ENCODE measurements around the gene ARHGAP22. TPM values are rescaled to one million over a fixed set of nuclear protein-coding genes. Genes with fewer than 3 reads are reported as not detected.

ARHGAP22 gene
- polyA plus RNA-seq, 3 donors: 1.5 to 7.8 (median 1.9) TPM

DNA sequence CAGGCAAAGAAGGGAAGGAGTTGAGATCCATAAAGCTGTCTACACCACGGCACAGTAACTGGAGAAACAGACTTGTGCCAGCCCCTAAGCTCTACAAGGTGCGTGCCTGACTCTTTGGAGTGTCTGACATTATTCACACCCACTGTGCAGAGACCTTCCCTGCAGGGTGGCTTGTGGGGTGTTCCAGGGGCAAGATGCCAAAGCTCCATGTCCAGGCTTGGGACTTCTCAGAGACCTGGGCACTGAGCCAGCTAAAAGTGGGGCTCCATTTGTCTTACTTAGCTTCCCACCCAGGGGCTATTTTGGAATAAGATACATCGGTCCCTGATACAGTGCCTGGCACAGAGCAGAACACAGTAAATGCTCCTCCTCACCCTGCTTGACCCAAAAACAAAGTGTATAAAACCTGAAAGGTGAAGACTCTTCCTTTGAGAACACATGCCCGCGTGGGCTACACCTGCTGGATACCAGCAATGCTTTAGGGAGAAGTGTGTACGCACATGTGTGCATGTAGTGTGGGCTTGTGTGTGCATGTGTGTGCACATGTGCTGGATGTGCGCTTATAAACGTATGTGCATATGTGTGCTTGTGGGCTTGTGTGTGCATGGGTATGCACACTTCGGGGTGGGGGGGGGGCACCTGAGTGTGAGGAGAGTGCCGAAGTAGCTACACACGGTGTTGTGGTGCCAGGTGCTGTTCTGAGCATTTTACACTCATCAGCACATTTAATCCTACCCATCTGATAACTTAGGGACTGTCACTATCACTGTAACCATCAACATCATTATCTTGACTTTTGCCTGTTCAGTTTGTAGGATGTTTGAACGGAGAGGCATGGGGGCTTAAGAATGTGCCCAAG lies 143.0 kb downstream of the ARHGAP22 start:
- 100% methylated on average over 4 of the region's 12 CpGs for WGBS (ENCODE audit: insufficient coverage)
- Mint-ChIP-seq H3K27me3 (ENCODE audit: low read depth in 3 of 3) (peaks cover 3 to 13% (median 8%) of the 10 kb centered on the region in 3 donors), H3K36me3 (no peaks in the 10 kb centered on the region), H3K9me3 (peaks cover 0 to 3% (median 0%) of the 10 kb centered on the region in 7 donors), H3K27ac (no peak overlapping the region), H3K4me3 (no peak overlapping the region), H3K4me1 (peaks cover 9% of the 10 kb centered on the region)
- Histone ChIP-seq H3K9ac (ENCODE audit: insufficient read depth, low read length, poor library complexity, severe bottlenecking) (no peak overlapping the region), H3K4me2 (replicated peaks; ENCODE audit: extremely low read depth, low read length, poor library complexity, severe bottlenecking) (no peak overlapping the region), H2AFZ (ENCODE audit: insufficient read depth, low read depth, low read length, poor library complexity, severe bottlenecking) (no peak overlapping the region), H3K36me3 (replicated peaks in 1 of 2; ENCODE audit: control insufficient read depth in 1 of 2, insufficient read depth in 2 of 2, low read length in 2 of 2) (no peaks in the 10 kb centered on the region), H3K9me3 (replicated peaks in 1 of 2; ENCODE audit: control insufficient read depth in 1 of 2, insufficient read depth in 1 of 2, low read length in 2 of 2) (no peaks in the 10 kb centered on the region), H3K79me2 (ENCODE audit: insufficient read depth, low read length) (no peaks in the 10 kb centered on the region), H3K4me3 (replicated peaks in 1 of 3; ENCODE audit: low read depth in 2 of 3, low read length in 3 of 3) (no peak overlapping the region), H3K4me1 (ENCODE audit: control insufficient read depth in 1 of 2, insufficient read depth in 2 of 2, low read length in 2 of 2) (peaks cover 13 to 17% of the 10 kb centered on the region in 2 donors), H4K20me1 (ENCODE audit: insufficient read depth, low read length) (no peaks in the 10 kb centered on the region), H3K27me3 (ENCODE audit: control insufficient read depth in 2 of 2, insufficient read depth in 2 of 2, low read length in 2 of 2) (no peaks in the 10 kb centered on the region), H3K27ac (ENCODE audit: low read depth in 1 of 2, low read length in 2 of 2) (no peak overlapping the region)
- DNase-seq: peak in 1 of 3 donors; percentile 2
- TF ChIP-seq, protein P1, sequence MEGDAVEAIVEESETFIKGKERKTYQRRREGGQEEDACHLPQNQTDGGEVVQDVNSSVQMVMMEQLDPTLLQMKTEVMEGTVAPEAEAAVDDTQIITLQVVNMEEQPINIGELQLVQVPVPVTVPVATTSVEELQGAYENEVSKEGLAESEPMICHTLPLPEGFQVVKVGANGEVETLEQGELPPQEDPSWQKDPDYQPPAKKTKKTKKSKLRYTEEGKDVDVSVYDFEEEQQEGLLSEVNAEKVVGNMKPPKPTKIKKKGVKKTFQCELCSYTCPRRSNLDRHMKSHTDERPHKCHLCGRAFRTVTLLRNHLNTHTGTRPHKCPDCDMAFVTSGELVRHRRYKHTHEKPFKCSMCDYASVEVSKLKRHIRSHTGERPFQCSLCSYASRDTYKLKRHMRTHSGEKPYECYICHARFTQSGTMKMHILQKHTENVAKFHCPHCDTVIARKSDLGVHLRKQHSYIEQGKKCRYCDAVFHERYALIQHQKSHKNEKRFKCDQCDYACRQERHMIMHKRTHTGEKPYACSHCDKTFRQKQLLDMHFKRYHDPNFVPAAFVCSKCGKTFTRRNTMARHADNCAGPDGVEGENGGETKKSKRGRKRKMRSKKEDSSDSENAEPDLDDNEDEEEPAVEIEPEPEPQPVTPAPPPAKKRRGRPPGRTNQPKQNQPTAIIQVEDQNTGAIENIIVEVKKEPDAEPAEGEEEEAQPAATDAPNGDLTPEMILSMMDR (IDR thresholded peaks at IDR 0.05): no peak
- intact Hi-C loops (cut with micrococcal nuclease): no loop called here

DNA sequence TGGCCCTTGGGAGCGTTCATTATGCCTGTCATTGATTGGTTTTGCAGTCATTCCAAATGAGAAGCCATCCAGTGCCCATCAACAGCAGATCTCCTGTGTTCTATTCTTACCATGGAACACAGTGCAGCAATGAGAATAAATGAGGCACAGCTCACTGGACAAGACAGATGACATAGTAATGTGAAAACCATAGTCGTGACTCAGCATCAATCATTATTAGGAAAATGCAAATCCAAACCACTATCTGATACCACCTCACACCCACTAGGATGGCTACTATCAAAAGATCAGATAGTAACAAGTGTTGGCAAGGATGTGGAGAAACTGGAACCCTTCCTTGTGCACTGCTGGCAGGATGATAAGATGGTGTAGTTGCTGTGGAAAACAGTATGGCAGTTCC lies 144.7 kb downstream of the ARHGAP22 start:
- Mint-ChIP-seq H3K4me3 (no peak overlapping the region), H3K9me3 (no peaks in the 10 kb centered on the region), H3K27me3 (ENCODE audit: low read depth in 3 of 3) (peaks cover 6 to 9% (median 6%) of the 10 kb centered on the region in 3 donors), H3K27ac (no peak overlapping the region), H3K4me1 (peaks cover 20% of the 10 kb centered on the region), H3K36me3 (no peaks in the 10 kb centered on the region)
- intact Hi-C loops (cut with micrococcal nuclease): no loop called here
- DNase-seq: no peak
- 86% methylated on average over 1 of the region's 2 CpGs for WGBS (ENCODE audit: insufficient coverage)
- Histone ChIP-seq H3K27ac (ENCODE audit: low read depth in 1 of 2, low read length in 2 of 2) (no peak overlapping the region), H3K27me3 (ENCODE audit: control insufficient read depth in 2 of 2, insufficient read depth in 2 of 2, low read length in 2 of 2) (no peaks in the 10 kb centered on the region), H4K20me1 (ENCODE audit: insufficient read depth, low read length) (no peaks in the 10 kb centered on the region), H3K4me3 (replicated peaks in 1 of 3; ENCODE audit: low read depth in 2 of 3, low read length in 3 of 3) (no peak overlapping the region), H3K36me3 (replicated peaks in 1 of 2; ENCODE audit: control insufficient read depth in 1 of 2, insufficient read depth in 2 of 2, low read length in 2 of 2) (no peaks in the 10 kb centered on the region), H3K4me1 (ENCODE audit: control insufficient read depth in 1 of 2, insufficient read depth in 2 of 2, low read length in 2 of 2) (peaks cover 26 to 30% of the 10 kb centered on the region in 2 donors), H3K9ac (ENCODE audit: insufficient read depth, low read length, poor library complexity, severe bottlenecking) (no peak overlapping the region), H2AFZ (ENCODE audit: insufficient read depth, low read depth, low read length, poor library complexity, severe bottlenecking) (no peak overlapping the region), H3K9me3 (replicated peaks in 1 of 2; ENCODE audit: control insufficient read depth in 1 of 2, insufficient read depth in 1 of 2, low read length in 2 of 2) (no peaks in the 10 kb centered on the region), H3K79me2 (ENCODE audit: insufficient read depth, low read length) (no peaks in the 10 kb centered on the region), H3K4me2 (replicated peaks; ENCODE audit: extremely low read depth, low read length, poor library complexity, severe bottlenecking) (no peak overlapping the region)
- TF ChIP-seq, protein P1 (IDR thresholded peaks at IDR 0.05): no peak

All from CD14-positive monocyte (primary cell).